NCI-H1694 (cell line): ENCODE results near the gene MAD1L1.
"Not testable (repeated sequence)": the region's sequence is repeated elsewhere in the genome, so short reads cannot be mapped to it uniquely, and the experiment has no call there.

Source experiments
- DNase-seq: peaks from one replicate; lab custom pipeline; 2025; lab: John Stamatoyannopoulos, UW

The MAD1L1 gene

DNA sequence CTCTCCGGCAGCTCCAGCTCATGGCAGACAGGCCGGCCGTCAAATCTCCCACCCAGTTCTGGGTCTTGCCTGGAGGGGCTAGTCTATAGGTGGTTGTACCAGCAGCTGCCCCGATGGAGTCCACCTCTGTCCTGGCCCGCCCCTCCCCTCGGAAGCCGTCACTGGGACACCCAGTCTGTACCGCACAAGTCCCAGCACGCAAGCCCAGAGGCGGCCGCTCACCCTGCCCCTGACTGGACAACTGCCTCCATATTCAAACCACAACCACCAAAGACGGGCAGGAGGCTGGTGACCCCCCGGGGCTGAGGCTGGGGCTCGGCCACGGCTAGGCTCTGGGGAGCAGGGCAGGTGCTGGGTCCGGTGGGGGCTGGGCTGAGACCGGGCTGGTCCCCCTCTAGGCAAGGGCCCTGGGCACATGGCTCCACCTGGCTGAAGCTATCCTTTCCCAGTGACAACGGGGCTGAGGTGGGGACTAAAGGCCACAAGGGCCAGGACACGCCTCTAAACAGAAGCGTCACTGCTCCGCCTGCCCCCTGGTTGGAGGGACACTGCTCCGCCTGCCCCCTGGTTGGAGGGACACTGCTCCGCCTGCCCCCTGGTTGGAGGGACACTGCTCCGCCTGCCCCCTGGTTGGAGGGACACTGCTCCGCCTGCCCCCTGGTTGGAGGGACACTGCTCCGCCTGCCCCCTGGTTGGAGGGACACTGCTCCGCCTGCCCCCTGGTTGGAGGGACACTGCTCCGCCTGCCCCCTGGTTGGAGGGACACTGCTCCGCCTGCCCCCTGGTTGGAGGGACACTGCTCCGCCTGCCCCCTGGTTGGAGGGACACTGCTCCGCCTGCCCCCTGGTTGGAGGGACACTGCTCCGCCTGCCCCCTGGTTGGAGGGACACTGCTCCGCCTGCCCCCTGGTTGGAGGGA lies 371.6 kb downstream of the MAD1L1 start:
- DNase-seq = not testable (repeated sequence)

DNA sequence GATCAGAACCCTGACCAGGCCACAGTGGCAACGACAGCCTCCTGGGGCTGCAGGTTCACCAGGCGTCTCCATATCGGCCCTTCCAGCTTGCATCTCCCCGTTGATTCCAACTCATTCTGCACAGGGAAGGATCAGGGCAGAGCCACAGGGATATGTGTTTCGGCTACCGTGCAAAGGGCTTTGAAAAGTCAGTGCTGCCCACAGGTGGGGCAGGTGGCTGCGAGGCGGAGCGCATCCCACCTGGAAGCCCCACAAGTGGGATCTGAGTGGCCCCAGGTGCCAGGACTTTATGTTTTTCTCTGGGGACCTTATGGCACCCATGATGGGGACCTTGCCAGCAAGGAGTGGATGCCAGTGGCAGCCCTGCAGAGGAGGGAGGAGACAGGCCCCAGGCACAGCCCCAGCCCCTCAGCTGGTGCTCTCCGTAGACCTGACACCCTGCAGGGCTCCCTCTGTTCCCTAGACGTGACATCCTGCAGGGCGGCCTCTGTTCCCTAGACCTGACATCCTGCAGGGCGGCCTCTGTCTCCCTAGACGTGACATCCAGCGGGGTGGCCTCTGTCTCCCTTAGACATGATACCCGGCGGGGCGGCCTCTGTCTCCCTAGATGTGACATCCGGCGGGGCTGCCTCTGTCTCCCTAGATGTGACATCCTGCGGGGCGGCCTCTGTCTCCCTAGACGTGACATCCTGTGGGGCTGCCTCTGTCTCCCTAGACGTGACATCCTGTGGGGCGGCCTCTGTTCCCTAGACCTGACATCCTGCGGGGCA lies 373.3 kb downstream of the MAD1L1 start:
- no peak for DNase-seq

DNA sequence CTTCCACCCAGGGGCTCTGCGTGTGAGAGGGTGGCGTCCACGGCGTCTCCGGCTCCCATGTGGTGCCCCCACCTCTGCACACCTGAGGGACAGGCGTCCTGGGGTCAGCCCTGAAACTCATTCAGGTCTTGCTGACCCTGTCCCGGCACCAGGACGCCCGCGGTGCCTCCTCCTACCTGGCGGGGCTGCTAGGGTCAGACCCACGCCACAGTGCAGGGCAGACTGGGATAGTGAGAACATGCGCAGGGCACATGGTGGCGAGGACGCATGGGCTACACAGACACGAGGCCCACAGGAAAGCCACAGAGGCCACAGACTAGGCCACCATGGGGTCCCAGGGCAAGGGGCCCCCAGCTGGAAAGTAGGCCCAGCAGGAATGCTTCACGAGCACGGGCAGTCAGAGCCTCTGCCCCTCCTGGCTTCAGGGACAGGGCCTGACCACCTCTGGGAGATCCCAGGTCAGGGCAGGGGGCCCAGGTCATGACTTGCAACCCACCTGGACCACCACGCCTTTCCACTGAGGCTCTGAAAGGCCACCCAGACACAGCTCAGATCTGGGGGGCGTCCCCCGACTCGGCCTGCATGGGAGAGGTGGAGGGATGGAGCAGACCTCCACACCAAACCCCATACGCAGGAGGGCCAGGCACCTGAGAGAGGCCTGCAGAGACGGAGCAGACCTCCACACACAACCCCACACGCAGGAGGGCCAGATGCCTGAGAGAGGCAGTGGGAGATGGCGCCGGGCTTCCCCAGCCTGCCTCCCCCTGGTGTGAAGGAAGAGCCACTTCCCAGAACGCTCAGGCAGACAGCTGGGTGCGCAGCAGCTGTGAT lies 374.1 kb downstream of the MAD1L1 start:
- DNase-seq = no peak

DNA sequence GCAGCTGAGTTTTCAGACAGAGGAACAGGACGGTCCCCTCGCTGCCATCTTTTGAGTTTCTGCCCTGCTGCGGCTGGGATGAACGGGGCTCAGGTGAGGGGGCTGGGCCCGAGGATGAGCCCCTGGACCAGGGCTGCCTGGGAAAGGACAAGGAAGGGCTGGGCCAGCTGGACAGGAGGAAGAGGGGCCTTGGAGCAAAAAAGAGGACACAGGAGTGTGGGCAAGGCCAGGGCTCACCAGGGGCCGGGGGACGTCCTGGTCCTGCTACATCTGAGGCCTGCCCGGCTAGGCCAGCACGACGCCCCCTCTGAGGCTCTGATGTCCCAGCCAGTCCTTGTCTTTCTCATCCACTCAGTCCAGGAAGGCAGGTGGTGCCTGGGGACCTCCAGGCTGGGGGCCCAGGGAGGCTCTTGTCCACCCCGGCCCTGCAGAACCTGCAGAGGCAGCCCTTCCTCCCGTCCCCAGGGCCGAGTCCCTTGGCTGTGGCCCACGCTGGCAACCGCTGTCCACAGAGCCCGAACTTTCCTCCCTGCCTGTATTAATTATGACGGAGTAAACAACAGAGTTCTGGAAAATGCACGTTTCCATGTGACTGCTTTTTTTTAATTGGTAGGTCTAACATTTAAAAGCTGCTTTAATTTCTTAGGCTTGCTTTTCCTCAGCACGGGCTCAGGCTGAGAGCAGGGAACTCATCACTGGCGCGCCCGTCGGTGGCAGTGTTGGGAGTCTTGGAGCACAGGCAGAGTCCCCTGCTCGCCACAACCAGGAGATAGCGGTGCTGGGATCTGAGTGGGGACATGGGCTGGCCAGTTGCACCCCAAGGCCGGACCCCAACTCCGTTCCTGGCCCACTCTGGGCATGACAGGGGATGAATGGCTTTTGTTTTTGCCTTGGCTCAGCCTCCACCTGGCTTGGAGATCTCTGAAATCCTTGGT lies 375.0 kb downstream of the MAD1L1 start:
- no peak for DNase-seq

DNA sequence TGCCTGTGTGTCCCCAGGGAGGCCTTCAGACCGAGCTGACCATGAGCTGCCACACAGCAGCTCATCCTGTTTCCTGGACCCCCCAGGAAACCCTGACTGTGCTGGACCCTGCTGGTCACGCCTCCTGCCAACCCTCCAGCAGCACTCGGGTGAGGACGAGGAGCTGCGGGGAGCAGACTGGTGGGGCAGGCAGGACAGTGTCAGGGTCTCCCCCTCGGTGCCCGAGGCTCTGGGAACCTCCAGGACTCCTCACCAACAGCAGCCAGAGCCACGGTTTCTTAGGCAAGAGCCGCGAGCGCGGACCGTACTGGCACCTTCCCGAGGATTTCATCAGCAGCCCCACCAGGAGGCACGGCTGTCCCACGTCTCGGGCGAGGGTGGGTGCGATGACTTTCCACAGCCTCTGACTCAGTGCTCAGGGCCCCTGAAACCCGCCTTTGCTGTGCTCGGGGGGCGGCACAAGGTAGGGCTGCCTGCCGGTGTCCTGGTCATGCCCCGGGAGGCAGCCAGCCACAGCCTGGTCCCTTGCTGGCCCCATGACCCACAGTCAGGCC lies 375.8 kb downstream of the MAD1L1 start:
- no peak for DNase-seq

DNA sequence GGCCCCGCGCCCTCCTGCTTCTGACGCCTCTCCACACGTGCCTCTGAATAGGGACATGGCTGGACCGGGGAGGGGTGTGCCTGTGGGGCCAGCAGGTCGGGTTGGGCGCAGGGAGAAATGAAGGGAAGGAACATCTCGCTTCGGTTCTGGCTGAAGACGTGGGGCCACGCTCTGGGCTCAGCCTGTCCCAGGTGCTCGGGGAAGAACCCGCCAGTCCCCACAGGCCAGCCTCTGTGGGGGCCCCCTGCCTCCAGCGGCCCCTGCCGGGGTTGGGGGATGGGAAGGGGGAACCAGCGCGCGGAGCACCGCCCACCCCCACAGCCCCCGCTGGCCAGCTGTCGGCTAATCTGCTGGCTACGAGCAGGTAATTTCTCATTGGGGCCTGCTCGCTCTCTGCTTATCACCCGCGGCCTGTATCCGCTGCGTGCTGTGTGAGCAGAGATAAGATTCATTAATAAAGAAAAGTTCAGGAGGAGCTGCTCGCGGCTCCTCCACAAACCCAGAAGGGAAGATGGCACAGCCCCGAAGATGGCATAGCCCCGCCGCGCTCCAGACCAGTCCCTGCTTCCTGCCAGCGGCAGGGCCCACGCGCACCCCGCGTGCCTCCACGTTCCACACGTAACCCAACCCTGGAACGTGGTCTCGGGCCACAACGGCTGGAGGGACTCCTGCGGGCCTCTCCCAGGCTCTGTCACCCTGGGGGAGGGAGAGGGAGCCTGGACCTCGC lies 376.4 kb downstream of the MAD1L1 start:
- DNase-seq = no peak

DNA sequence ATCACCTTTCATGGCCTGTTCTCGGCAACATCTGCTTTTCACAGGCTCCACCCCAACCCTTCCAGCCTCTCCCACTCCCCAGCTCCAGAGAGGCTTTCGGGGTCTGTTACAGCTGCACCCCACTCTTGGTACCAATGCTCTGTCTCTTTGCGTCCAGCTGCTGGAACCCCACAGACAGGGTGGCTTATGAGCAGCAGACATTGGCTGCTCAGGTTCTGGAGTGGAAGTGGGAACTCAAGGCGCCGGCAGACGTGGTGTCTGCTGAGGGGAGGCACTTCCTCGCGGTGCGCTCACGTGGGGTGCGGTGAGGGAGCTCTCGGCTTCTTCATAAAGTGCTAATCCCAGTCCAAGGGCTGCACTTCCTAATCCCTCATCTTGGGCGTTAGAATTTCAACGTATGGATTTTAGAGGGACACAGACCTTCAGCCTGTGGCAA lies 377.0 kb downstream of the MAD1L1 start:
- no peak for DNase-seq

DNA sequence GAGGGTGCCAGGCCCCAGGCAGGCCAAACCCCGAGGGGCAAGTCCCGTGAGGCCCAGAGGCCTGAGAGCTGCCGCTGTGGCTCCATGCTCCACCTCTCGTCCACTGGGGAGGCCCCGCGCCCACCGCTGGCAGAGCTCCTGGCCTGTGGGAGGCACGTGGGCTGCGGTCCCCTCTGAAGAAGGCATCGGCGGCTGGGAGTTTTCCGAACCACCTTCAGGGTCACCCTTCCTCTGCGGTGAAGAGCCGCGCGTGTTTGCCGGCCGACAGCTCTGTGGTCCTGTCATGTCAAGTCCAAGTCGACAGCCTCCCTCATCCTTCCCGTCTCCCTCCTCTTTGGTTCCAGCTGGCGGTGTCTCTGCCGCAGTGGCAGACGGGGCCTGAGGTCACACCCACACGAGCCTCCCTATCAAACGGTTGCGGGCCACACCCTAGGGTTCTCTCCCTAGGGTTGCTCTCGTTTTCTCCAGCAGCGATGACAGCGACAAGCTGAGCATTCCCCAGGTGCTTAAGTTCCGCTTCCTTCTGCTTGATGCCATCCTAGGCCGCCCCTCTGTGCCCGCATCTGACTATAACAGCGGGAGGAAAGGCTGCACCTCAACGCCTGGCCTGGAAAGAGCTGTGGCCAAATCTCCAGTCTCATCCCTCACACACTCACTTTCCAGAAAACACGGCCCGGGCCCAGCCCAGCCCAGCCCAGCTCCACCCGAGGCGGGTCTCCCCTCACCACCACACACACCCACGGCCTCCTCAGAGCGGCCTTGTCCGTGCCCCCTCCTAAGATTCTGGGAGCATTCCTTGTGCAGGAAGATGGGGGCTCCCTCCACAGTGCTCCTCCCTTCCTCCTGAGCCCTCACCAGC lies 377.6 kb downstream of the MAD1L1 start:
- no peak for DNase-seq

DNA sequence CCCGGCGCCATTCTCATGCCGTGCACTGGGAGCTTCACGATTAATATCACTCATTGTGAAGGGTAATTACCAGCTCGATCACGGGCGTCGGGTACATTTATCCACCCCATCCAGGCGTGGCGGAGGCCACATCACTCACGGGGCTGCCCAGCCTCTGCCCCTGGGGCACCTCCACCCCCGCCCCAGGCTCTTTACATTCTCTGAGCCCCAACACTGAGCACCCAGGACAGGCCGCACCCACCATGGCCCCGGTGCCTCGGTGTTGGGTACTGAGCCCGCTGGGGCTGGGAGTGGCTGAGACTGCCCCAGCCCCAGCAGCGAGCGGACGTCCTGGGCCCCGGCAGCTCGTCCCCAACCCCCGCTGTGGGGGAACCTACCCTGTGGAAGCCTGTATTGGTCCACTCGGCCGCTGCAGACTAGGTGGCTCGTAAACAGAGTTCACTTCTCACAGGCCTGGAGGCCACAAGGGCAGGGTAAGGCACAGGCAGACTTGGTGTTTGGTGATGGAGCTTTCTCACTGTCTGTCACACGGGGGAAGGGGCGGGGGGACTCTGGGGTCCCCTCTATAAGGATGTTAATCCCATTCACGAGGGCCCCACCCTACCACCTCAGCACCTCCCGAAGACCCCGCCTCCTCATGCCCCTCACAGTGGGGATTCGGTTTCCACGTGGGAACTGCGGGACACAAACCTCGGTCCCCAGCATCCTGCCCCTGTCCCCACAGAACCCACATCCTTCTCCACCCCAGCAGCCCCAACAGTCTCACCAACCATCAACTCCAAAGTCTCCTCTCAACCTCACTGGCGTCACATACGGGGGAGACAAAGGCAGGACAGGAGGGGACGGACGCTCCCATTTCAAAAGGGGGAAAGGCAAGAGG lies 378.5 kb downstream of the MAD1L1 start:
- no peak for DNase-seq

DNA sequence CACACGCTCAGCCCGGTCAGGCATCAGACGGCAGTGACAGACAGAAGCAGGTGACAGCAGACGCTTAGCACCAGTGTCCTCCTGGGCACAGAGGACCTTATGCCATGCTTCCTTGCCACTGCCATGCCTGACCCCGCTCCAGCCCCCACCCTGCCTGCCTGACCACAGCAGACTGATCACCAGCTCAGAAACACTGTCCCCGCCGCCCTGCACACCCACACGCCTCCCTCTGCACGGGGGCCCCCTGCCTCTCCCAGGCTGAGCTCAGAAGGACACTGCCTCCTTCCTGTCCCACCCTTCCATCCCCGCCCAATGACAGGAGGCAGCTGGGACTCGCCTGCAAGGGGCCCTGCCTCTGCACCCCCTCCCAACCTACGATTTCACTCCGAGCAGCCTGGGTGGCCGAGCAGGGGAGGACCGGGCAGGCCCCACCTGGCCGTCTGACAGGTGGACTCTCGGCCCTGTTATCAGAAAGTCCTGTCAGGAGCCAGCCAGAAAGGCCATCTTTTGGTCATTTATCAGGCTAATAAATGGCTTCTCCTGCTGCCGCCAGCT lies 379.2 kb downstream of the MAD1L1 start:
- no peak for DNase-seq

DNA sequence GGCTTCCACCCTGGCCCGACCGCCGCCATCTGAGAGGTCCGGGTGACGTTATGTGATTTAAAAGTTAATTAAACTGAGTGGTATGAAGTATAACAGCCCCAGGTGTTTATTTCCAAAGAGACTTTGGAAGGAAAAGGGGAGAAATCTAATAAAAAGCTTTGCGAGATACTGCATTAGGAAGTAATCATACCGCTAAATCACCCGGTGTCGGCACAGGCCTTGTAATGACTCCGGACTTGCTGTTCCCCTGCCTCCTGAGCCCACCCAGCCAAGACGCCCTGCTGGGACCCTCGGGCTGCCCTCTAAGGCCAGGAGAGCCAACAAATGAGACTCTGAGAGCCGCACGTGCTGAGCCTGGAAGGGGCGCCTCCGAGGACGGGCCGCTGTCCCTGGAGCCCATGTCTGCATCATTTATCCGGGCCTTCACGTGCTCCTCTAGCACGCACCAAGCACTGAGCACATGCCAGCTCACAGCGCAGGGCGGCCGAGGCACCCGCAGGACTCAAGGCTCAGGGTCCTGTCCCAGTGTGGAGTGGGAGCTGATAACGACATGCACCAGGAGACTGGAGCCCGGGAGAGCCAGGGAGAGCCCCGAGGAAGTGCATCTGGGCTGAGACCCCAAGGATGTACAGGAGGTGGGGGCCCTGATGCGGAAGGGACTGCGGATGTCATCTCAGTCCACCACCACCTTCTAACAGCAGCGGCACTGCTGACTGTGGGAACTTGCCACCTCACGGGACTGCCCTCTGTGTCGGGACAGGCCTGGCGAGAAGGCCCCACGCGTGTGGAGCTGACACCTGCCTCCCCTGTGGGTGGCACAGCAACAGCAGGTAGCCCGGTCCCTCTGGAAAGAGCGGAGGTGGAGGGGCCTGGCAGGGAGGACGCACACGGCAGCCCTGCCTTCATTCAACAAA lies 380.0 kb downstream of the MAD1L1 start:
- no peak for DNase-seq

DNA sequence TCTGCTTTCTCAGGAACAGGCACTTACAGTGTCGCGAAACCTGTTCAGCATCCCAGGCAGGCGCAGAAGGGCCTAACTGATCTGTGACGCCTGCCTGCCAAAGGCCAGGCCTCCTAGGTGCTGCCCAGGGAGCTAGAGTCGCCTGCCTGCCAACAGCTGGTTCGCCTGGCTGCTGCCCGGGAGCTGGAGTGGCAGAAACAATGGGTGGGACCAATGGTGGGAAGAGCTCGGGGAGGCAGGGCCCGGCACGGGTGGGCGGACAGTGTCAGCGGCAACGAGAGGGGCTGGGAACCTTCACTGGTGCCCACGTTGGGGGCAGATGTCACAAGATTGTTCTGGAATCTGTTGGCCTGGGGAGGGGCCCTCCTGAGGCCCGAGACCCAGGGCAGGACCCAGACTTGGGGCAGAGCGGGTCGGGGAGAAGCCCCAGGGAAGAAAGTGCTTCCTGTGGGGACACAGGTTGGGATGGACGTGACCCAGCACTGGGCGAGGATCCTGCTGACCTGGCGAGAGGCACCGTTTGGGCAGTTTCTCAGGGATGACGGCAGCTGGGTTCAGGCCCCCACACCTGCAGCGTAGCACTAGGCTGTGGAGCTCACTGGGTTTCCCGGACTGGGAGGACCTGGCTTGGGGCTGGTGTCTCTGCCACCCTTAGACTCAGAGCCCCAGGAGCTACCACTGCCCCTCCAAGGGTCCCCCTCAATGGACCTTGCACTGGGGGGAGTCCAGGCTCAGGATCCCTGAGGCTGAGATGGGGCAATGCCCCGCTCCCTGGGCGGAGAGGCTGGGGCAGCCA lies 380.8 kb downstream of the MAD1L1 start:
- DNase-seq = no peak

DNA sequence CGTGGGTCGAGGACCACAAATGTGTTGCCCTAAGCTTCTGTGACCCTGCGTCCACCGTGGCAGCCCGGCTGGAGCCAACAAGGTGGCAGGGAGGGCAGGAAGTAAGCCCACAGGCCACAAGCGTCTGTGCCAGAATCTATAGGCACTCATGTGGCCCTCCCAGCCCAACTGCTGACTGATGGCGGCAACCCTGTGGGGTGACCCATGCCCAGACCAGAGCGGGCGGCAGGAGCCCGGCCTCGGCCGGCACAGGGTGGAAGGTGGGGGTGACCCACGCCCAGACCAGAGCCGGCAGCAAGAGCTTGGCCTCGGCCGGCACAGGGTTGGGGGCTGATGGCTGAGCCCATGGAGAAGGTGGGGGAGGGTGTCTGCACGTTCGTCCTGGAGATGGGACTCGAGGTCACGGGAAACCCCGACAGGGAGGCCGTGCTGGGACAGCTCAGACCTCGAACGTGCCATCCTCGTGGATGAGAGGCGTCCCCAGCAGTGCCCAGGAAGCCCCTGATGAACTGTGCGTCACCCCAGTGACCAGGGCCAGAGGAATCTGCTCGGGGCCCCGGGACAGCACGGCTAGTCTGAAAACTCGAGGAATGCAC lies 381.7 kb downstream of the MAD1L1 start:
- no peak for DNase-seq

DNA sequence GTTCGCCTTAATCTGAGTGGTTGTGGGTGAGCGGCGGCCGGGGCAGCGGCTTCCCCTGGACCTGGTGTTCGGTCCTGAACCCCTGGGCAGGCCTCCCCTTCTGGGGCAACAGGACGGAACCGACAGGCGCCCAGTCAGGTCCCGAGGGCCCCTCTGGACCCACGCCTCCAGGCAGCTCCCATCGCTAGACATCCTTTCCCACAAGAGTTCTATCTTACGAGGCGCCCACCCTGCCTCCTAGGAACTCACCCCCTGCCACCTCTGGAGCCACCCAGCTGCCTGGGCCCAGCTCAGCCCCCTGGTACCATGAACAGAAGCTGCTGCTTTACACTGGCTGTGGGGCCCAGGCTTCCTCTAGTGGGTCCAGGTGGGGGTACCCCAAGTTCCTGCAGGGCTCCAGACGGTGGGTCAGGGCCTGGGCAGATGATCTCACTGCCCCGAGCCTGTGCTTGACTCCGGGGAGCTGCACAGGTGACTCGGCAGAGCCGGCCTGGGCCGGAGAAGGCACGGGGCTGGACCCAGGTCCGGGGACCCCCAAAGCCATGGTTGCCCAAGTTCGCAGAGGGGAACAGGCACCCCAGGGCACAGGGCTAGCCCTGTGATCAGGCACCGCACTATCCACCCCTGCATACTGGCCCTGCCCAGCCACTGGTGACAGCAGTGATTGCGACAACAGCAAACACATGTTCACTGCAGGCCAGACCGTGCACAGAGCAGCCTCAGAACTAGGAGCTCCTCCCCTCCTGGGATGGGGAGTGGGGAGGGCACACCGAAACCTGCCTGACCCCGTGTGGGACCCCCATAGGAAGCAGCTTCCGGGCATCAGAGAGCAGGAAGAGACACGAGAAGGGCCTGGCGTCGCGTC lies 382.4 kb downstream of the MAD1L1 start:
- DNase-seq = no peak
